OCI-LY7 (cell line): ENCODE results near the gene TEX14. TPM values are rescaled to one million over a fixed set of nuclear protein-coding genes. Genes with fewer than 3 reads are reported as not detected.

Source experiments
- BruUV-seq: library from RNA; stranded (reverse); fragments of 400-500 nt; replicated peaks from 2 replicates; lab custom pipeline; 2021; lab: Mats Ljungman, UMichigan
- CTCF ChIA-PET: fragments of 300-600 bp; sonication (Branson Sonifier 250); formaldehyde crosslinking; loops from one replicate; lab custom pipeline; 2022; ENCODE audit warnings: antibody characterized with exemption; ENCODE audit not compliant: unreplicated experiment; lab: Charles Lee
- POLR2A ChIA-PET: fragments of 300-600 bp; sonication (Branson Sonifier 250); formaldehyde crosslinking; loops from one replicate; lab custom pipeline; 2022; ENCODE audit warnings: antibody characterized with exemption; lab: Charles Lee
- DNase-seq: peaks from one replicate; pipeline ENCODE4 v3.0.0-alpha.2; 2015; ENCODE audit warnings: low spot score
- H2AFZ ChIP-seq: fragments of 200-600 bp; sonication (generic), shearing (Covaris generic); 2 replicates; pipeline ENCODE4 v1.6.1; 2014; ENCODE audit warnings: mild to moderate bottlenecking, antibody characterized with exemption, low read length, moderate library complexity
- H3K27ac ChIP-seq: fragments of 200-600 bp; sonication (generic); 2 replicates; pipeline ENCODE4 v1.5.1; 2014; ENCODE audit warnings: mixed run types, low read depth, mild to moderate bottlenecking, moderate library complexity, low read length, inconsistent platforms; ENCODE audit not compliant: poor library complexity, severe bottlenecking
- H3K36me3 ChIP-seq: fragments of 200-600 bp; sonication (generic); 2 replicates; pipeline ENCODE4 v1.6.1; 2014; ENCODE audit warnings: mild to moderate bottlenecking, antibody characterized with exemption, low read length, moderate library complexity, mixed read lengths; ENCODE audit not compliant: insufficient read depth
- H3K4me1 ChIP-seq: fragments of 200-600 bp; sonication (generic); 2 replicates; pipeline ENCODE4 v1.5.1; 2014; ENCODE audit warnings: mild to moderate bottlenecking, low read length; ENCODE audit not compliant: insufficient read depth, poor library complexity, severe bottlenecking
- H3K4me2 ChIP-seq: fragments of 200-600 bp; sonication (generic); 2 replicates; pipeline ENCODE4 v1.6.1; 2014; ENCODE audit warnings: mild to moderate bottlenecking, low read length
- H3K4me3 ChIP-seq: fragments of 200-600 bp; sonication (generic); 2 replicates; pipeline ENCODE4 v1.5.1; 2014; ENCODE audit warnings: mild to moderate bottlenecking, low read depth, low read length; ENCODE audit not compliant: poor library complexity, severe bottlenecking
- H3K79me2 ChIP-seq: fragments of 200-600 bp; sonication (generic); 2 replicates; pipeline ENCODE4 v1.6.1; 2016; ENCODE audit warnings: low read depth, mild to moderate bottlenecking, low read length, moderate library complexity, mixed read lengths; ENCODE audit not compliant: insufficient read depth
- H3K9me2 ChIP-seq: fragments of 200-600 bp; sonication (generic); 2 replicates; pipeline ENCODE4 v1.6.1; 2016; ENCODE audit warnings: mild to moderate bottlenecking, low read length, mixed read lengths; ENCODE audit not compliant: insufficient read depth
- H3K9me3 ChIP-seq: fragments of 200-600 bp; sonication (generic); 2 replicates; pipeline ENCODE4 v1.6.1; 2014; ENCODE audit warnings: mild to moderate bottlenecking, mixed run types, low read length, mixed read lengths
- H4K20me1 ChIP-seq: fragments of 200-600 bp; sonication (generic); 2 replicates; pipeline ENCODE4 v1.6.1; 2014; ENCODE audit warnings: mild to moderate bottlenecking, antibody characterized with exemption, low read length, moderate library complexity, mixed read lengths; ENCODE audit not compliant: insufficient read depth
- EZH2phosphoT487 ChIP-seq: fragments of 200-600 bp; sonication (generic); IDR thresholded peaks from 2 replicates; pipeline ENCODE4 v1.6.1; 2018; ENCODE audit warnings: low read depth, borderline replicate concordance, mild to moderate bottlenecking, mixed run types, antibody characterized with exemption, low read length, moderate library complexity, mixed read lengths
- intact Hi-C: fragments of 100-400 bp; cut with micrococcal nuclease; formaldehyde crosslinking; loops from one replicate; pipeline ENCODE4 v1.10.0; 2022; ENCODE audit not compliant: unreplicated experiment
- total RNA-seq, 2 experiments: library from RNA; depleted of rRNA in 1 of 2; stranded (reverse); fragments of >200 nt in 1 of 2; shearing (Covaris generic) in 1 of 2; gene quantifications; 2 replicates each; pipeline ENCODE4 v1.2.3, GENCODE V29; 2014 to 2022
- TF ChIP-seq, protein P1 (sequence below): fragments of 200-600 bp; sonication (generic); conservative IDR thresholded peaks from 2 replicates; pipeline ENCODE4 v1.5.1; 2014; ENCODE audit warnings: mild to moderate bottlenecking, antibody characterized with exemption, low read length, moderate library complexity, mixed read lengths

The TEX14 gene
- total RNA-seq, 2 experiments from 2014 or later = 0.69 to 2.3 TPM

DNA sequence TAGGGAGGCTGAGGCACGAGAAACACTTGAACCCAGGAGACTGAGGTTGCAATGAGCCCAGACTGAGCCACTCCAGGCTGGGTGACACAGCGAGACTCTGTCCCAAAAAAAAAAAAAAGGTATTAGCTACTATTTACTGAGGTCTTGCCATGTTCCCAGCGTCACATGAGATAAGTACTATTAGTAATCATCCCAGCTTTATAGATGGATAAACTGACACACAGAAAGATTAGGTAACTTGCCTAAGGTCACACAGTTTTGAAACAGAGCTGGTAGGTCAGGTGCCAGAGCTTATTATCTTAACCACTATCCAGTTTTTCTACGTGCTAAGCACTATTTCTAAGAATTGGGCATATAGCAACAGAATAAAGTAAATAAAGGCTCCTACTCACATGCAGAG lies 51.6 kb downstream of the TEX14 start:
- ChIA-PET CTCF (no interaction called here), POLR2A (interaction anchor here (0.5 to 2.1 kb wide), 5 partner anchors 9 to 517 kb away, joined by 3 to 18 read pairs (median 6); no protein-coding TSS in a partner anchor)
- H3K9me3 ChIP-seq = no peaks in the 10 kb centered on the region
- H2AFZ ChIP-seq = no peak overlapping the region
- no TSS peak for BruUV-seq
- H3K9me2 ChIP-seq = no peaks in the 10 kb centered on the region
- TF ChIP-seq EZH2phosphoT487 = no peak
- TF ChIP-seq, protein P1, sequence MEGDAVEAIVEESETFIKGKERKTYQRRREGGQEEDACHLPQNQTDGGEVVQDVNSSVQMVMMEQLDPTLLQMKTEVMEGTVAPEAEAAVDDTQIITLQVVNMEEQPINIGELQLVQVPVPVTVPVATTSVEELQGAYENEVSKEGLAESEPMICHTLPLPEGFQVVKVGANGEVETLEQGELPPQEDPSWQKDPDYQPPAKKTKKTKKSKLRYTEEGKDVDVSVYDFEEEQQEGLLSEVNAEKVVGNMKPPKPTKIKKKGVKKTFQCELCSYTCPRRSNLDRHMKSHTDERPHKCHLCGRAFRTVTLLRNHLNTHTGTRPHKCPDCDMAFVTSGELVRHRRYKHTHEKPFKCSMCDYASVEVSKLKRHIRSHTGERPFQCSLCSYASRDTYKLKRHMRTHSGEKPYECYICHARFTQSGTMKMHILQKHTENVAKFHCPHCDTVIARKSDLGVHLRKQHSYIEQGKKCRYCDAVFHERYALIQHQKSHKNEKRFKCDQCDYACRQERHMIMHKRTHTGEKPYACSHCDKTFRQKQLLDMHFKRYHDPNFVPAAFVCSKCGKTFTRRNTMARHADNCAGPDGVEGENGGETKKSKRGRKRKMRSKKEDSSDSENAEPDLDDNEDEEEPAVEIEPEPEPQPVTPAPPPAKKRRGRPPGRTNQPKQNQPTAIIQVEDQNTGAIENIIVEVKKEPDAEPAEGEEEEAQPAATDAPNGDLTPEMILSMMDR = no peak
- no peak overlapping the region for H3K4me3 ChIP-seq
- intact Hi-C loops = no loop called here
- DNase-seq = no peak
- no peak overlapping the region for H3K4me2 ChIP-seq
- no peaks in the 10 kb centered on the region for H3K36me3 ChIP-seq
- no peak overlapping the region for H3K27ac ChIP-seq
- H4K20me1 ChIP-seq = no peaks in the 10 kb centered on the region
- H3K4me1 ChIP-seq = no peaks in the 10 kb centered on the region
- no peaks in the 10 kb centered on the region for H3K79me2 ChIP-seq

DNA sequence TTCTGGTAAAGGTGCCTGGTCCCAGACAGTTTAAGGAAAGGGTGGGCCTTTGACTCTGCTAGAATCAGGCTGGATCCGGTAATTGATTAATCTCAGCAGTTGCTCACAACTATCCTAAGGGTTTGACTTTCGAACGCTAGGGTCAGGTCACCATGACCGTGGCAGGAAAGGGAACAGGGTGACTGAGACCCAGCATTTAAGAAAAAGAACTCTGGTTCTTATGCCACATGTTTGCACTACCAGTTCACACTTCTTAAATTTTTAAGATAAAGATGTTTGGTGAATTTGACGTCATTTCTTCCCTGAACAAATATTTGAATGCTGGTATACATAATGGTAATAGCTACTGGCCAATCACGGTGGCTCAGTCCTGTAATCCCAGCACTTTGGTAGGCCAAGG lies 52.2 kb downstream of the TEX14 start:
- Histone ChIP-seq H3K4me1 (no peaks in the 10 kb centered on the region), H3K4me3 (no peak overlapping the region), H3K27ac (no peak overlapping the region), H3K9me3 (no peaks in the 10 kb centered on the region), H3K4me2 (no peak overlapping the region), H2AFZ (no peak overlapping the region), H3K36me3 (no peaks in the 10 kb centered on the region), H3K79me2 (no peaks in the 10 kb centered on the region), H4K20me1 (no peaks in the 10 kb centered on the region), H3K9me2 (no peaks in the 10 kb centered on the region)
- CTCF ChIA-PET = no interaction called here
- intact Hi-C loops = no loop called here
- BruUV-seq = no TSS peak
- DNase-seq = no peak
- POLR2A ChIA-PET = interaction anchor here (0.7 to 2.1 kb wide), 3 partner anchors 8 to 518 kb away, joined by 5 to 18 read pairs (median 6); no protein-coding TSS in a partner anchor
- no peak for TF ChIP-seq EZH2phosphoT487
- TF ChIP-seq, protein P1 = no peak

DNA sequence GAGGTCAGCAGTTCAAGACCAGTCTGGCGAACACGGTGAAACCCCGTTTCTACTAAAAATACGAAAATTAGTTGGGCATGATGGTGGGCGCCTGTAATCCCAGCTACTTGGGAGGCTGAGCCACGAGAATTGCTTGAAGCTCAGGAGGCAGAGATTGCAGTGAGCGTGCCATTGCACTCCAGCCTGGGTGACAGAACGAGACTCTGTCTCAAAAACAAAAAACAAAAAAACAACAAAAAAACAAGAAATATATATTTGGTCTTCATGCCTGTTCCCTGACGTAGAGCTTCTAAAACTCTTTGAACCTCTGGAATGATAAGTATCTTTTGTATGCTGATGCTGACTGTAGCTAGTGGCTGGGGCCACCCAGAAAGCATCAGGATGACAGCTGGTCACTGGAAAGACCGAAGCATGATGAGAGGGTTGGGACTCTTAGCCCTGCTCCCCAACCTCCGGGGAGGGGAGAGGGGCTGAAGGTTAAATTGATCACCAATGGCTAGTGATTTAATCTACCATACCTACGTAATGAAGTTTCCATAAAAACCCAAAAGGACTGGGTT lies 54.8 kb downstream of the TEX14 start:
- ChIA-PET POLR2A (interaction anchor here (0.5 kb wide), 1 partner anchor 50 kb away, joined by 4 read pairs; no protein-coding TSS in a partner anchor), CTCF (no interaction called here)
- no peaks in the 10 kb centered on the region for H3K9me2 ChIP-seq
- H4K20me1 ChIP-seq = no peaks in the 10 kb centered on the region
- no TSS peak for BruUV-seq
- H3K4me3 ChIP-seq = no peak overlapping the region
- peaks cover 6% of the 10 kb centered on the region for H3K4me1 ChIP-seq
- H3K9me3 ChIP-seq = no peaks in the 10 kb centered on the region
- H2AFZ ChIP-seq = no peak overlapping the region
- H3K36me3 ChIP-seq = no peaks in the 10 kb centered on the region
- H3K4me2 ChIP-seq = no peak overlapping the region
- H3K79me2 ChIP-seq = no peaks in the 10 kb centered on the region
- no peak for DNase-seq
- intact Hi-C loops = no loop called here
- TF ChIP-seq, protein P1 = no peak
- TF ChIP-seq EZH2phosphoT487 = no peak
- H3K27ac ChIP-seq = no peak overlapping the region
